GM12878 (cell line): ENCODE measurements around the gene FBXL14. TPM values are rescaled to one million over a fixed set of nuclear protein-coding genes. Genes with fewer than 3 reads are reported as not detected.

Source experiments
- ATAC-seq: fragments of 200-7000 bp; cut with Tn5 transposase; 3 replicates; pipeline ENCODE4 v1.9.1; 2020; ENCODE audit warnings: mild to moderate bottlenecking, moderate library complexity
- BruUV-seq: library from RNA; stranded (reverse); fragments of 400-500 nt; replicated peaks from 2 replicates; lab custom pipeline; 2021; lab: Mats Ljungman, UMichigan
- CTCF ChIA-PET: fragments of 300-600 bp; sonication (Branson Sonifier 250); formaldehyde crosslinking; extraction: SDS; loops from one replicate; lab custom pipeline; 2021; ENCODE audit warnings: inconsistent platforms; lab: Yijun Ruan, JAX
- POLR2A ChIA-PET: fragments of 350-600 bp; formaldehyde crosslinking; extraction: SDS; loops from one replicate; lab custom pipeline; 2021; ENCODE audit warnings: inconsistent platforms; lab: Charles Lee
- RAD21 ChIA-PET: fragments of 300-600 bp; sonication (Branson Sonifier 250); formaldehyde crosslinking; loops from one replicate; lab custom pipeline; 2023; ENCODE audit warnings: antibody characterized with exemption; ENCODE audit not compliant: unreplicated experiment; lab: Charles Lee
- SMC1A ChIA-PET: fragments of 300-600 bp; sonication (Branson Sonifier 250); formaldehyde crosslinking; loops from one replicate; lab custom pipeline; 2023; ENCODE audit not compliant: unreplicated experiment, uncharacterized antibody; lab: Charles Lee
- DNase-seq: peaks from one replicate; pipeline ENCODE4 v3.0.0-alpha.2; 2011; ENCODE audit warnings: low read depth, low spot score
- FAIRE-seq: peaks from 3 replicates; lab custom pipeline; 2011; peaks lifted over from hg19 to GRCh38; lab: Jason Lieb, UNC
- H2AFZ ChIP-seq: 2 replicates; pipeline ENCODE4 v1.6.0; 2011; ENCODE audit warnings: low read depth, low read length, control low read depth; ENCODE audit not compliant: control insufficient read depth
- H3K27ac ChIP-seq: 2 replicates; pipeline ENCODE4 v1.5.1; 2011; ENCODE audit warnings: control low read depth; ENCODE audit not compliant: control insufficient read depth, insufficient read depth
- H3K27me3 ChIP-seq, 2 experiments: replicated peaks in 1 of 2; 2 replicates each; pipeline versions ENCODE4 v1.6.0 to v1.6.1; 2011; ENCODE audit warnings: low read length in 1 of 2; ENCODE audit not compliant: control insufficient read depth in 2 of 2, insufficient read depth in 2 of 2
- H3K36me3 ChIP-seq, 2 experiments: 2 replicates each; pipeline ENCODE4 v1.5.1; 2011; ENCODE audit warnings: low read length in 1 of 2; ENCODE audit not compliant: control insufficient read depth in 2 of 2, insufficient read depth in 2 of 2
- H3K4me1 ChIP-seq: 2 replicates; pipeline ENCODE4 v1.6.1; 2011; ENCODE audit warnings: mild to moderate bottlenecking, low read length, moderate library complexity, mixed read lengths; ENCODE audit not compliant: control insufficient read depth, insufficient read depth
- H3K4me2 ChIP-seq: 2 replicates; pipeline ENCODE4 v1.6.0; 2011; ENCODE audit warnings: control low read depth; ENCODE audit not compliant: control insufficient read depth, insufficient read depth
- H3K4me3 ChIP-seq: fragments of 200-600 bp; sonication (generic); 2 replicates; pipeline ENCODE4 v1.5.1; 2016
- H3K79me2 ChIP-seq: 2 replicates; pipeline ENCODE4 v1.6.0; 2011; ENCODE audit warnings: low read length; ENCODE audit not compliant: control insufficient read depth, insufficient read depth
- H3K9ac ChIP-seq: 2 replicates; pipeline ENCODE4 v1.8.0; 2011; ENCODE audit warnings: low read length, control low read depth, mixed read lengths; ENCODE audit not compliant: control insufficient read depth, insufficient read depth
- H3K9me3 ChIP-seq: replicated peaks from 3 replicates; pipeline ENCODE4 v1.5.1; 2011; ENCODE audit warnings: mild to moderate bottlenecking, low read length; ENCODE audit not compliant: control insufficient read depth, insufficient read depth
- H4K20me1 ChIP-seq: 2 replicates; pipeline ENCODE4 v1.6.0; 2011; ENCODE audit not compliant: control insufficient read depth, insufficient read depth
- CEBPB ChIP-seq, 2 experiments: fragments of 150-350 bp in 1 of 2; IDR thresholded peaks; 2 replicates each; pipeline ENCODE4 v1.6.1; 2012 to 2014; ENCODE audit warnings: low read depth in 2 of 2, low read length in 2 of 2, borderline replicate concordance in 1 of 2, inconsistent platforms in 1 of 2
- E2F8 ChIP-seq: fragments of 450-650 bp; IDR thresholded peaks from 2 replicates; pipeline ENCODE4 v1.6.1; 2018; ENCODE audit warnings: mild to moderate bottlenecking, low read depth, moderate library complexity; ENCODE audit not compliant: partially characterized antibody
- SPI1 ChIP-seq: IDR thresholded peaks from 2 replicates; pipeline ENCODE4 v1.6.1; 2011; ENCODE audit warnings: low read depth, mild to moderate bottlenecking, low read length, moderate library complexity, borderline replicate concordance; ENCODE audit not compliant: insufficient read depth
- ZNF24 ChIP-seq: fragments of 450-650 bp; IDR thresholded peaks from 2 replicates; pipeline ENCODE4 v1.6.1; 2017; ENCODE audit warnings: antibody characterized with exemption, mild to moderate bottlenecking
- ZSCAN29 ChIP-seq: fragments of 450-650 bp; IDR thresholded peaks from 2 replicates; pipeline ENCODE4 v1.6.1; 2017; ENCODE audit warnings: mild to moderate bottlenecking, moderate library complexity
- WGBS: methylation state at CpG from one replicate; pipeline ENCODE4 v1.1.6; 2016; ENCODE audit warnings: low lambda C conversion rate; ENCODE audit not compliant: insufficient replicate concordance, insufficient coverage; ENCODE audit errors: missing lambda C conversion rate; 5-methylcytosine and 5-hydroxymethylcytosine counted together
- in situ Hi-C: fragments of 300-500 bp; cut with MboI; formaldehyde crosslinking; loops from 9 replicates; pipeline ENCODE4 v1.14.3; 2018; ENCODE audit warnings: mixed read lengths
- intact Hi-C: fragments of 100-400 bp; cut with micrococcal nuclease; formaldehyde crosslinking; loops from one replicate; pipeline ENCODE4 v1.14.2; 2022; ENCODE audit not compliant: unreplicated experiment
- polyA plus RNA-seq, 11 experiments: library from polyadenylated mRNA; depleted of rRNA in 4 of 11; unstranded in 6 of 11; stranded (reverse) in 5 of 11; fragments of >200 nt; fragmentation: Nextera tagmentation in 4 of 11; fragmentation: Illumina TruSeq in 1 of 11; extraction: Ambion mirVana in 4 of 11; extraction: Trizol in 1 of 11; gene quantifications; 1 replicate in 1 of 11; 2 replicates in 10 of 11; pipeline versions ENCODE4 v1.2.1 to v1.2.3, GENCODE V29; 2011 to 2016; ENCODE audit warnings: inconsistent platforms in 2 of 11, missing spikeins in 2 of 11, low read depth in 1 of 11
- total RNA-seq, 4 experiments: library from RNA; depleted of rRNA in 3 of 4; stranded (reverse); fragments of >200 nt in 3 of 4; fragmentation: Illumina TruSeq in 1 of 4; extraction: Trizol in 1 of 4; gene quantifications; 2 replicates each; pipeline versions ENCODE4 v1.2.1 to v1.2.3, GENCODE V29; 2013 to 2021

FBXL14 gene
- total and polyA plus RNA-seq, 10 of the 15 experiments (the other 5 are each of a cell fraction or from before 2014, with no cell fraction given): 0.44 to 19.0 (median 2.9) TPM

- TF ChIP-seq CEBPB (IDR thresholded peaks at IDR 0.05; ENCODE audit: borderline replicate concordance in 1 of 2, low read depth in 2 of 2, low read length in 2 of 2) (no peak), E2F8 (no peak)
These were observed 55.2 kb downstream of the FBXL14 start (continued) for GRCh38 chr12:1539135-1539534.

- peaks cover 31% of the 10 kb centered on the region for H3K4me1 ChIP-seq
- BruUV-seq: no TSS peak
- no peak overlapping the region for H3K4me2 ChIP-seq
- DNase-seq: no peak
- H2AFZ ChIP-seq: no peak overlapping the region
- ChIA-PET POLR2A (interaction anchor here (1.1 kb wide), 1 partner anchor 51 kb away, joined by 4 read pairs; no protein-coding TSS in a partner anchor), RAD21 (interaction anchor here (1.1 to 6.3 kb wide), 3 partner anchors 17 to 419 kb away, joined by 4 to 55 read pairs (median 5); no protein-coding TSS in a partner anchor)
- no peak overlapping the region for H3K9ac ChIP-seq
- intact Hi-C loops: no loop called here
- no peak for TF ChIP-seq ZNF24
- TF ChIP-seq ZSCAN29: peak; percentile 84
- TF ChIP-seq SPI1: no peak
- TF ChIP-seq, all 136 proteins: peak for 1
- Histone ChIP-seq H3K79me2 (peaks cover 23% of the 10 kb centered on the region), H3K27ac (no peak overlapping the region), H3K27me3 (no peaks in the 10 kb centered on the region), H3K36me3 (no peaks in the 10 kb centered on the region), H3K9me3 (no peaks in the 10 kb centered on the region), H4K20me1 (no peaks in the 10 kb centered on the region), H3K4me3 (no peak overlapping the region)
- ChIA-PET CTCF (interaction anchor here (1.5 to 5.0 kb wide), 3 partner anchors 8 to 419 kb away, joined by 6 to 28 read pairs (median 6); no protein-coding TSS in a partner anchor), SMC1A (interaction anchor here (1.1 to 6.3 kb wide), 4 partner anchors 9 to 419 kb away, joined by 3 to 45 read pairs (median 21); no protein-coding TSS in a partner anchor)
- in situ Hi-C loops: no loop called here
- 77% methylated on average over 4 of the region's 4 CpGs for WGBS
- no peak for FAIRE-seq
- no peak for ATAC-seq
These were observed 57.6 kb downstream of the FBXL14 start for GRCh38 chr12:1536817-1537216.
